ENCODE data around the gene LOXHD1. TPM values are rescaled to one million over a fixed set of nuclear protein-coding genes. Genes with fewer than 3 reads are reported as not detected.

LOXHD1 gene
- total RNA-seq, 1 donor from 2014 or later, result not detected

DNA sequence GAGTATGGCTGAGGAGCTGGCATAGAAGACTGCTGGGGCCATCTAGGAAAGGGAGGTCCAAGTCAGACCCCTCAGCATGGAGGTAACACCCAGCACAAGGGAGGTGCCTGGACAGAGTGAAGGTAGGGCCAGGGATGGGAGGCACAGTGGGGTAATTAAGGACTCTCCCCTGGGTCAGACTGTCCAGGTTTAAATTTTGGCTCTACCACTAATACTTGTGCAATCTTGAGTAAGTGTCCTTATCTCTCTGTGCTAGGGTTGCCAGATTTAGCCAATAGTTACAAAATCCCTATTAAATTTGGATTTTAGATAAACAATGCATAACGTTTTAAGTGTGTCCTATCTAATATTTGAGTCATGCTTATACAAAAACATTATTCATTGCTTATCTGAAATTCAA, 109.5 kb downstream of the LOXHD1 start:
- Mint-ChIP-seq H3K27me3 (ENCODE audit: unreplicated experiment) (peaks cover 6% of the 10 kb centered on the region), H3K4me3 (ENCODE audit: unreplicated experiment) (no peak overlapping the region), H3K9me3 (ENCODE audit: unreplicated experiment) (no peaks in the 10 kb centered on the region), H3K4me1 (ENCODE audit: low read depth, unreplicated experiment) (no peaks in the 10 kb centered on the region), H3K36me3 (ENCODE audit: unreplicated experiment) (no peaks in the 10 kb centered on the region), H3K27ac (ENCODE audit: unreplicated experiment) (no peak overlapping the region)
- TF ChIP-seq, protein P1, sequence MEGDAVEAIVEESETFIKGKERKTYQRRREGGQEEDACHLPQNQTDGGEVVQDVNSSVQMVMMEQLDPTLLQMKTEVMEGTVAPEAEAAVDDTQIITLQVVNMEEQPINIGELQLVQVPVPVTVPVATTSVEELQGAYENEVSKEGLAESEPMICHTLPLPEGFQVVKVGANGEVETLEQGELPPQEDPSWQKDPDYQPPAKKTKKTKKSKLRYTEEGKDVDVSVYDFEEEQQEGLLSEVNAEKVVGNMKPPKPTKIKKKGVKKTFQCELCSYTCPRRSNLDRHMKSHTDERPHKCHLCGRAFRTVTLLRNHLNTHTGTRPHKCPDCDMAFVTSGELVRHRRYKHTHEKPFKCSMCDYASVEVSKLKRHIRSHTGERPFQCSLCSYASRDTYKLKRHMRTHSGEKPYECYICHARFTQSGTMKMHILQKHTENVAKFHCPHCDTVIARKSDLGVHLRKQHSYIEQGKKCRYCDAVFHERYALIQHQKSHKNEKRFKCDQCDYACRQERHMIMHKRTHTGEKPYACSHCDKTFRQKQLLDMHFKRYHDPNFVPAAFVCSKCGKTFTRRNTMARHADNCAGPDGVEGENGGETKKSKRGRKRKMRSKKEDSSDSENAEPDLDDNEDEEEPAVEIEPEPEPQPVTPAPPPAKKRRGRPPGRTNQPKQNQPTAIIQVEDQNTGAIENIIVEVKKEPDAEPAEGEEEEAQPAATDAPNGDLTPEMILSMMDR (IDR thresholded peaks at IDR 0.05; ENCODE audit: partially characterized antibody, unreplicated experiment), result no peak
- DNase-seq, result no peak

DNA sequence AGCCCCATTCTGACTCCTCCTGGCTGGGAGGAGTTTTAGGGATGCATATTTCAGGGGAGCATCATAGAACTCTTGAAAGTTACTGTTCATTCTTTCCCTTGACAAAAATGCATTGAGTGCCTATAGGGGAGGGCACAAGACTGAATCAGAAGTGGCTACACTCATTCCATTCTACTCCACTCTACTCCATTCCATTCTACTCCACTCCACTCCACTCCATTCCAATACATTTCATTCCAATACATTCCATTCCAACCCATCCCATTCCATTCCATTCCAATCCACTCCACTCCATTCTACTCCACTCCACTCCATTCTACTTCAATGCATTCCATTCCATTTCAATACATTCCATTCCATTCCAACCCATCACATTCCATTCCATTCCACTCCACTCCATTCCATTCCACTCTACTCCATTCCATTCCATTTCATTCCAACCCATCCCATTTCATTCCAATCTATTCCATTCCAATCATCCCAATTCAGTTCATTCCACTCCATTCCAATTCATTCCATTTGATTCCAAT, 110.8 kb downstream of the LOXHD1 start:
- TF ChIP-seq, protein P1 (IDR thresholded peaks at IDR 0.05; ENCODE audit: partially characterized antibody, unreplicated experiment), result no peak
- Mint-ChIP-seq H3K36me3 (ENCODE audit: unreplicated experiment) (no peaks in the 10 kb centered on the region), H3K4me3 (ENCODE audit: unreplicated experiment) (no peak overlapping the region), H3K27ac (ENCODE audit: unreplicated experiment) (no peak overlapping the region), H3K27me3 (ENCODE audit: unreplicated experiment) (peaks cover 6% of the 10 kb centered on the region), H3K9me3 (ENCODE audit: unreplicated experiment) (no peaks in the 10 kb centered on the region), H3K4me1 (ENCODE audit: low read depth, unreplicated experiment) (no peaks in the 10 kb centered on the region)
- DNase-seq, result no peak

DNA sequence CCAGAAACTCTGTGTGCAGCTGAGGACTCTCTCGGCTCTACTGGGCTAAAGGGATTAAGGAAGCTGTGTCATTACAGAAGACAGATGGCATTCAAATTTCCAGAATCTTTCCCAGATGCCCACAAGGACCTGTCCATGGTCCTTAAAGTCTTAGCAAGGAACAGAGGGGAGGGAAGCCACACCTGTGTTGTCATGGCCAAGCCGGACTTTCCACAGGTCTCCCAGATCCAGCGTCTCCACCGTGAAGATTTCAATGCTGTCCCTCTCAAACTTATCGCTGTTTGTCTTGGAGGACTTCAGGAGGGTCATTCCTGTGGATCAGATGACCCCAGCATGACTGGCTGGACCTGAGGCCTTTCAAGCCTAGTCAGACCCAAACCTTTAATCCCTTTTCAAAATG, 114.5 kb downstream of the LOXHD1 start:
- Mint-ChIP-seq H3K27ac (ENCODE audit: unreplicated experiment) (no peak overlapping the region), H3K4me3 (ENCODE audit: unreplicated experiment) (no peak overlapping the region), H3K36me3 (ENCODE audit: unreplicated experiment) (no peaks in the 10 kb centered on the region), H3K9me3 (ENCODE audit: unreplicated experiment) (no peaks in the 10 kb centered on the region), H3K4me1 (ENCODE audit: low read depth, unreplicated experiment) (no peaks in the 10 kb centered on the region), H3K27me3 (ENCODE audit: unreplicated experiment) (peaks cover 7% of the 10 kb centered on the region)
- TF ChIP-seq, protein P1 (IDR thresholded peaks at IDR 0.05; ENCODE audit: partially characterized antibody, unreplicated experiment), result no peak
- no peak for DNase-seq

DNA sequence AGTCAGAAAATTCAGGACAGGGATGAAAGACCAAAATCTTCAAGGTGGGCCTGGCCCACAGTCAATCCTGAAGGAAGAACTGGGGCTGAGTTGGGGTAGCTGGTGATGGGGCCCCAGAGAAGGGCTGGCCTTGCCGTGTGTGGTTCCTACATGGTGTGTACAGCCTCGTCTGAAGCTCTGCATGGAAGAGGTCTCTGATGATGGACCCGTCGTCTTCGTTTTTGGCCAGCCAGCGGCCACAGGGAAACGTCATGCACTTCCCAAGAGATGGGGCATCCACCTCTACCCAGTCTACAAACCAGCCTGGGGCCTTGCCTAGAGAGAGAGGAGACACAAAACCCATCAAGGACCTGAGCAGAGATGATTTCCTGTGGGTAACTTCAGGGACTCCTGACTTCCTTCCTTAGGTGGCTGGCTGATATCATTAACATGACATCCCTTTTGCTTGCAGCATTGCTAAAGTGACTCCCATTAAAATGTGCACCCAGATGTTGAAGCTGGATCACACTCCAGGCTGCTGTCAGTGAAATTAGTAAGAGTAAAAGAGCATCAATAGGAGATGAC, 115.3 kb downstream of the LOXHD1 start:
- no peak overlapping the region for H3K27ac Mint-ChIP-seq (ENCODE audit: unreplicated experiment)
- peaks cover 11% of the 10 kb centered on the region for H3K27me3 Mint-ChIP-seq (ENCODE audit: unreplicated experiment)
- no peak overlapping the region for H3K4me3 Mint-ChIP-seq (ENCODE audit: unreplicated experiment)
- H3K36me3 Mint-ChIP-seq (ENCODE audit: unreplicated experiment), result no peaks in the 10 kb centered on the region
- DNase-seq, result no peak
- H3K4me1 Mint-ChIP-seq (ENCODE audit: low read depth, unreplicated experiment), result no peaks in the 10 kb centered on the region
- TF ChIP-seq, protein P1 (IDR thresholded peaks at IDR 0.05; ENCODE audit: partially characterized antibody, unreplicated experiment), result no peak
- no peaks in the 10 kb centered on the region for H3K9me3 Mint-ChIP-seq (ENCODE audit: unreplicated experiment)

DNA sequence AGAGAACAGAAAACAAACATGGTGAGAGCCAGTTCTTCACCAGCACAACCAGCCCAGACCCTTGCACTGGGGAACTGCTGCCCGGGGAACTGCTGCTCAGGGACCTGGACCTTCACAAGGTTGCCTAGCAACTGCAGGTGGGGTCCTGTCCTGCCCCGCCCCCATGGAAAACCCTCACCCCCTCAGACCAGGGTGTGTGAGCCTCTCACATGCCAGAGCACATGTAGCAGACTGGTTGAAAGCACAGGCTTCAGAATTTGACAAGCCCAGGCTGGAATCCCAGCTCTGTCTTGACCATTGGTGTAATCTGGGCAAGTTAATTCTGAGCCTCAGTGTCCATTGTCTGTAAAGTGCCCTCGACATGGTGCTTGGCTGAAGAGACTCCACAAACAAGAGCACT, 118.6 kb downstream of the LOXHD1 start:
- no peak for DNase-seq
- H3K4me1 Mint-ChIP-seq (ENCODE audit: low read depth, unreplicated experiment), result no peaks in the 10 kb centered on the region

More for the DNA sequence above, 118.6 kb downstream of the LOXHD1 start:
- TF ChIP-seq, protein P1 (IDR thresholded peaks at IDR 0.05; ENCODE audit: partially characterized antibody, unreplicated experiment), result no peak
- H3K4me3 Mint-ChIP-seq (ENCODE audit: unreplicated experiment), result no peak overlapping the region
- no peak overlapping the region for H3K27ac Mint-ChIP-seq (ENCODE audit: unreplicated experiment)
- peaks cover 4% of the 10 kb centered on the region for H3K36me3 Mint-ChIP-seq (ENCODE audit: unreplicated experiment)
- H3K27me3 Mint-ChIP-seq (ENCODE audit: unreplicated experiment), result peaks cover 8% of the 10 kb centered on the region
- H3K9me3 Mint-ChIP-seq (ENCODE audit: unreplicated experiment), result peaks cover 2% of the 10 kb centered on the region

Data from glutamatergic neuron (in vitro differentiated cells).